Natural killer cell (primary cell): ENCODE measurements around the gene OVCA2. TPM values are rescaled to one million over a fixed set of nuclear protein-coding genes. Genes with fewer than 3 reads are reported as not detected.

Experiments used
- ATAC-seq, 3 donors: fragments of 150-1000 bp in 2 of 3; fragments of 200-7000 bp in 1 of 3; cut with Tn5 transposase; 1 replicate in 1 of 3; 2 replicates in 2 of 3; pipeline ENCODE4 v1.10.0; 2021; ENCODE audit warnings: mild to moderate bottlenecking in 2 of 3, moderate library complexity in 2 of 3
- DNase-seq, 2 donors: peaks; one replicate each; pipeline versions ENCODE4 v3.0.0 to v3.0.0-alpha.2; 2013 to 2021; ENCODE audit warnings: mixed read lengths in 1 of 2
- H3K27ac ChIP-seq: one replicate; pipeline ENCODE4 v1.5.1; 2013; ENCODE audit warnings: mild to moderate bottlenecking, low read length
- H3K27me3 ChIP-seq: one replicate; pipeline ENCODE4 v1.6.1; 2013; ENCODE audit warnings: low read length; ENCODE audit not compliant: control insufficient read depth, insufficient read depth
- H3K36me3 ChIP-seq: one replicate; pipeline ENCODE4 v1.6.1; 2013; ENCODE audit warnings: low read length; ENCODE audit not compliant: control insufficient read depth, insufficient read depth
- H3K4me1 ChIP-seq: one replicate; pipeline ENCODE4 v1.6.1; 2013; ENCODE audit warnings: low read length; ENCODE audit not compliant: control insufficient read depth, insufficient read depth
- H3K4me3 ChIP-seq: one replicate; pipeline ENCODE4 v1.5.1; 2013; ENCODE audit warnings: low read length
- H3K9me3 ChIP-seq: one replicate; pipeline ENCODE4 v1.6.1; 2013; ENCODE audit warnings: low read length; ENCODE audit not compliant: control insufficient read depth, insufficient read depth
- H3K27ac Mint-ChIP-seq, 2 donors: one replicate each; pipeline ENCODE4 v1.8.0; 2022; ENCODE audit warnings: mild to moderate bottlenecking in 2 of 2, mixed read lengths in 2 of 2, moderate library complexity in 1 of 2
- H3K27me3 Mint-ChIP-seq, 2 donors: one replicate each; pipeline ENCODE4 v1.8.0; 2022; ENCODE audit warnings: low read depth in 2 of 2, mixed read lengths in 2 of 2
- H3K36me3 Mint-ChIP-seq: one replicate; pipeline ENCODE4 v1.8.0; 2022; ENCODE audit warnings: mixed read lengths
- H3K4me1 Mint-ChIP-seq, 2 donors: one replicate each; pipeline ENCODE4 v1.8.0; 2022; ENCODE audit warnings: mixed read lengths in 2 of 2
- H3K4me3 Mint-ChIP-seq: one replicate; pipeline ENCODE4 v1.8.0; 2022; ENCODE audit warnings: mild to moderate bottlenecking, moderate library complexity, mixed read lengths
- H3K9me3 Mint-ChIP-seq, 2 donors: one replicate each; pipeline ENCODE4 v1.8.0; 2022; ENCODE audit warnings: mixed read lengths in 2 of 2
- WGBS: methylation state at CpG from one replicate; pipeline ENCODE4 v1.1.7; 2013; ENCODE audit warnings: missing lambda C conversion rate; ENCODE audit not compliant: insufficient coverage; 5-methylcytosine and 5-hydroxymethylcytosine counted together
- intact Hi-C: fragments of 100-400 bp; cut with micrococcal nuclease; formaldehyde crosslinking; loops from one replicate; pipeline ENCODE4 v1.14.2; 2022
- total RNA-seq, 4 donors: library from RNA; stranded (reverse); fragments of 120-200 nt in 1 of 4; gene quantifications; one replicate each; pipeline versions ENCODE4 v1.2.3 to v1.2.4, GENCODE V29; 2013 to 2022
- TF ChIP-seq, protein P1 (sequence below): fragments of 200-600 bp; IDR thresholded peaks from one replicate; pipeline ENCODE4 v1.8.0; 2022; ENCODE audit warnings: antibody characterized with exemption

OVCA2 gene
- total RNA-seq, 3 donors from 2014 or later (not counting 1 experiment from before 2014, with no cell fraction given): 27.9 to 33.8 (median 28.5) TPM

GRCh38 chr17:2083613-2084035, 41.8 kb downstream of the OVCA2 start:
- Histone ChIP-seq H3K9me3 (no peaks in the 10 kb centered on the region), H3K27ac (peak overlapping the region; percentile 1), H3K4me3 (no peak overlapping the region), H3K4me1 (peaks cover 59% of the 10 kb centered on the region), H3K36me3 (peaks cover 27% of the 10 kb centered on the region), H3K27me3 (no peaks in the 10 kb centered on the region)
- ATAC-seq (peak; percentile 51 to 69 (median 54)), DNase-seq (no peak)
- H3K27ac Mint-ChIP-seq: peak overlapping the region; percentile 72 to 88
- H3K36me3 Mint-ChIP-seq: no peaks in the 10 kb centered on the region
- no peaks in the 10 kb centered on the region for H3K27me3 Mint-ChIP-seq
- TF ChIP-seq, protein P1, sequence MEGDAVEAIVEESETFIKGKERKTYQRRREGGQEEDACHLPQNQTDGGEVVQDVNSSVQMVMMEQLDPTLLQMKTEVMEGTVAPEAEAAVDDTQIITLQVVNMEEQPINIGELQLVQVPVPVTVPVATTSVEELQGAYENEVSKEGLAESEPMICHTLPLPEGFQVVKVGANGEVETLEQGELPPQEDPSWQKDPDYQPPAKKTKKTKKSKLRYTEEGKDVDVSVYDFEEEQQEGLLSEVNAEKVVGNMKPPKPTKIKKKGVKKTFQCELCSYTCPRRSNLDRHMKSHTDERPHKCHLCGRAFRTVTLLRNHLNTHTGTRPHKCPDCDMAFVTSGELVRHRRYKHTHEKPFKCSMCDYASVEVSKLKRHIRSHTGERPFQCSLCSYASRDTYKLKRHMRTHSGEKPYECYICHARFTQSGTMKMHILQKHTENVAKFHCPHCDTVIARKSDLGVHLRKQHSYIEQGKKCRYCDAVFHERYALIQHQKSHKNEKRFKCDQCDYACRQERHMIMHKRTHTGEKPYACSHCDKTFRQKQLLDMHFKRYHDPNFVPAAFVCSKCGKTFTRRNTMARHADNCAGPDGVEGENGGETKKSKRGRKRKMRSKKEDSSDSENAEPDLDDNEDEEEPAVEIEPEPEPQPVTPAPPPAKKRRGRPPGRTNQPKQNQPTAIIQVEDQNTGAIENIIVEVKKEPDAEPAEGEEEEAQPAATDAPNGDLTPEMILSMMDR: no peak
- H3K4me1 Mint-ChIP-seq: peaks cover 59 to 67% of the 10 kb centered on the region in 2 donors
- intact Hi-C loops: no loop called here
- H3K4me3 Mint-ChIP-seq: no peak overlapping the region
- WGBS: 30% methylated on average over 7 of the region's 7 CpGs
- H3K9me3 Mint-ChIP-seq: no peaks in the 10 kb centered on the region

- H3K4me3 ChIP-seq: no peak overlapping the region
Measured at GRCh38 chr17:2084036-2084765, 42.4 kb downstream of the OVCA2 start.

DNA sequence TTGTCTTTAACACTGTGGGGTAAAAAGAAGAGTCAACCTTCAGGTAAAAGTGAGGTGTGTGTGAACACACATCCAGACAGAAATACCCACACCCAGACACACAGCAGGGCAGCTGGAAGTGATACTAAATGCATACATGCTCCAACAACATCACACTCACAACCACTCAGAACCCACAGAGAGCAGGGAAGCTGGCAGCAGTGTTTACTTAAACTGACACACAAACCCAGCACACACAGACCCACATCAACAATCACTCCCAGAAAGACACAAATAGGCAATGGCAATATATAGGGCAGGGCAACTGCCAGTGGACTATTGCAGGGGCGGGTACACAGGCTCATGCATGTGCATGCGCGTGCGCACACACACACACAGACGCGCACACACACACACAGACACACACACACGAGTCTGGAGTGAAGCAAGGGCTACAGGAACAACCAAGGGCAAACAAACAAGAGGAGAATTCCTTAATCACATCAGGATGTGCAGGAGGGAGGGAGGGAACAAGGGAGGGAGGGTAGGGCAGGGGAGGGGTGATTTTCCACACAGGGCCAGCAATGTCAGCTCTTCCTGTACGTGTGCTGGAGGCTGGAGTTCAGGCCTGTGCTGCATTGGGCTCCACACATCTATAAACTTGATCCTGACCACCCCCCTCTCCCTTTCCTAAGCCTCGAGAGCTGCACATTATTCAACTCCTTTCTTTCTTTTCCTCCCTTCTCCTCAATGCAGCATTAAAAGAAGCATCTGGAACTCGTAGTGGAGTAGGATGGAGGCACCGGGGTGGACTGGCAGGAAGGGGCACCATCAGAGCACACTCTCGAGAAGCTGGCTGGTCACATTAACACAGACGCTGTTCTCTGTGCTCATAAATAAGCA, 43.2 kb downstream of the OVCA2 start:
- no peaks in the 10 kb centered on the region for H3K36me3 Mint-ChIP-seq
- Histone ChIP-seq H3K36me3 (peaks cover 25% of the 10 kb centered on the region), H3K4me1 (peaks cover 73% of the 10 kb centered on the region), H3K4me3 (no peak overlapping the region), H3K27ac (no peak overlapping the region), H3K27me3 (no peaks in the 10 kb centered on the region), H3K9me3 (no peaks in the 10 kb centered on the region)
- DNase-seq (no peak), ATAC-seq (no peak)
- H3K4me3 Mint-ChIP-seq: no peak overlapping the region
- H3K27ac Mint-ChIP-seq: peak overlapping the region; percentile 72 to 88
- 90% methylated on average over 12 of the region's 13 CpGs for WGBS
- no peaks in the 10 kb centered on the region for H3K27me3 Mint-ChIP-seq
- peaks cover 73 to 81% of the 10 kb centered on the region in 2 donors for H3K4me1 Mint-ChIP-seq
- TF ChIP-seq, protein P1: no peak
- intact Hi-C loops: no loop called here
- H3K9me3 Mint-ChIP-seq: no peaks in the 10 kb centered on the region

More at GRCh38 chr17:2084036-2084765, 42.4 kb downstream of the OVCA2 start:
- H3K4me1 Mint-ChIP-seq: peaks cover 64 to 73% of the 10 kb centered on the region in 2 donors
- H3K27me3 ChIP-seq: no peaks in the 10 kb centered on the region
- peaks cover 65% of the 10 kb centered on the region for H3K4me1 ChIP-seq
- H3K36me3 Mint-ChIP-seq: no peaks in the 10 kb centered on the region
- peak overlapping the region; percentile 1 for H3K27ac ChIP-seq
- TF ChIP-seq, protein P1: no peak
- H3K27ac Mint-ChIP-seq: peak overlapping the region; percentile 72 to 88
- H3K9me3 ChIP-seq: no peaks in the 10 kb centered on the region
- no peak for ATAC-seq
- H3K27me3 Mint-ChIP-seq: no peaks in the 10 kb centered on the region
- H3K9me3 Mint-ChIP-seq: no peaks in the 10 kb centered on the region
- peaks cover 27% of the 10 kb centered on the region for H3K36me3 ChIP-seq
- WGBS: 83% methylated on average over 6 of the region's 8 CpGs
- DNase-seq: no peak
- intact Hi-C loops: no loop called here
- no peak overlapping the region for H3K4me3 Mint-ChIP-seq
